ENCODE results near the gene CDH4. TPM values are rescaled to one million over a fixed set of nuclear protein-coding genes. Genes with fewer than 3 reads are reported as not detected.

Gene CDH4
- total RNA-seq, 6 experiments from 2014 or later = 5.8 to 12.8 (median 10.9) TPM

GRCh38 chr20:61801065-61801360, 549.0 kb downstream of the CDH4 start:
- no peaks in the 10 kb centered on the region for H3K9me3 Mint-ChIP-seq
- no peak for DNase-seq
- H3K27me3 Mint-ChIP-seq (ENCODE audit: insufficient read depth) = peaks cover 9% of the 10 kb centered on the region; the same call in 1 of the 2 replicates
- TF ChIP-seq CTCF (IDR thresholded peaks at IDR 0.05) = no peak
- no peak overlapping the region for H3K27ac Mint-ChIP-seq
- no peaks in the 10 kb centered on the region for H3K4me1 Mint-ChIP-seq (ENCODE audit: low read depth)
- no peaks in the 10 kb centered on the region for H3K36me3 Mint-ChIP-seq (ENCODE audit: low read depth)
- no peak overlapping the region for H3K4me3 Mint-ChIP-seq

DNA sequence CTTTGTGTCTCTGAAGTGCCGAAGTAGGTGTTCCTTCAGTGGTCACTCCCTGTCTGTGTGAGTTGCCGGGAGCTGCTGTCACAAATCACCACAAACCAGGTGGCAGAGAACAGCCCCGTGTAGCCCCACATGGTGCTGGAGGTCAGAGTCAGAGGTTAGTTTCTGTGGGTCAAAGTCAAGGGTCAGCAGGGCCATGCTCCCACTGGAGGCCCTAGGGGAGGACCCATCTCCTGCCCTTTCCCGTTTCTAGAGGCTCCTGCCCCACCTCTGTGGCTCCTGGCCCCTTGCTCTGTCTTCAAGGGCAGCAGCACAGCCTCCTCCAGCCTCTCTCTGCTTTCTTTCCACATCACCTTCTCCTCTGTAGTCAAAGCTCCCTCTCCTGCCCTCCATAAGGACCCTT, 549.4 kb downstream of the CDH4 start:
- Mint-ChIP-seq H3K4me1 (ENCODE audit: low read depth) (no peaks in the 10 kb centered on the region), H3K27ac (no peak overlapping the region), H3K36me3 (ENCODE audit: low read depth) (no peaks in the 10 kb centered on the region), H3K27me3 (ENCODE audit: insufficient read depth) (peaks cover 10% of the 10 kb centered on the region; the same call in 1 of the 2 replicates), H3K9me3 (no peaks in the 10 kb centered on the region), H3K4me3 (no peak overlapping the region)
- DNase-seq = no peak
- TF ChIP-seq CTCF (IDR thresholded peaks at IDR 0.05) = no peak

GRCh38 chr20:61801857-61802442, 549.9 kb downstream of the CDH4 start:
- Mint-ChIP-seq H3K27me3 (ENCODE audit: insufficient read depth) (peaks cover 14% of the 10 kb centered on the region), H3K36me3 (ENCODE audit: low read depth) (no peaks in the 10 kb centered on the region), H3K9me3 (no peaks in the 10 kb centered on the region), H3K27ac (no peak overlapping the region), H3K4me3 (no peak overlapping the region), H3K4me1 (ENCODE audit: low read depth) (no peaks in the 10 kb centered on the region)
- DNase-seq = no peak
- TF ChIP-seq CTCF (IDR thresholded peaks at IDR 0.05) = no peak

DNA sequence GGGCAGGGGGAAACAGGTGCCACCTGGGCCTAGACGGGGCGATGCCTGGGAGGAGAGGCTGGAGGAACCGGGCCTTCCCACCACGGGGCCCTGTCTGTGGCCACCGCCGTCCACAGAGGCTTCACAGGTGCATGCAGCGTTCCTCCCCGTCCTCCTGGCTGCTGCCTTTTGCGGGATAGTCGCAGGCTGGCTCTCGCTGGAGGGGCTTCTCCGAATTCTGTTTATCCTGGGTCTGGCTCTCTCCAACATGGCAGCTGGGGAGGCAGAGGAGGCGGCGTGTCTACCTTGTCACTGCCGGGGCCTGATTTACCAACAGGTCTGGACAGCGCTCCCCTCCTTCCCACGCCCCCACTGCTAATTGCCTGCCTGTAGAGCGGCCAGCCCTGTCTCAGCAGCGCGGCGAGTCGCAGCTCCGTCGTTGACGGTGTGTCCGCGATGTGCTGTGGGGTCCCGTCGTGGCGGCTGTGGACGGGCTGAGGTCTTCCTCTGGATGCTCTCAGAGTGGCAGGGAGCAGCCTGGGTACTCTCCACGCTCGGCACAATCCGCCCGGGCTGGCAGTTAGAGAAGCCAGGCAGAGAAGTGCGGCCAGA, 550.8 kb downstream of the CDH4 start:
- no peak overlapping the region for H3K27ac Mint-ChIP-seq
- H3K36me3 Mint-ChIP-seq (ENCODE audit: low read depth) = no peaks in the 10 kb centered on the region
- DNase-seq = no peak
- no peaks in the 10 kb centered on the region for H3K4me1 Mint-ChIP-seq (ENCODE audit: low read depth)
- H3K27me3 Mint-ChIP-seq (ENCODE audit: insufficient read depth) = peaks cover 14% of the 10 kb centered on the region
- no peak for TF ChIP-seq CTCF (IDR thresholded peaks at IDR 0.05)
- H3K4me3 Mint-ChIP-seq = no peak overlapping the region
- H3K9me3 Mint-ChIP-seq = no peaks in the 10 kb centered on the region

DNA sequence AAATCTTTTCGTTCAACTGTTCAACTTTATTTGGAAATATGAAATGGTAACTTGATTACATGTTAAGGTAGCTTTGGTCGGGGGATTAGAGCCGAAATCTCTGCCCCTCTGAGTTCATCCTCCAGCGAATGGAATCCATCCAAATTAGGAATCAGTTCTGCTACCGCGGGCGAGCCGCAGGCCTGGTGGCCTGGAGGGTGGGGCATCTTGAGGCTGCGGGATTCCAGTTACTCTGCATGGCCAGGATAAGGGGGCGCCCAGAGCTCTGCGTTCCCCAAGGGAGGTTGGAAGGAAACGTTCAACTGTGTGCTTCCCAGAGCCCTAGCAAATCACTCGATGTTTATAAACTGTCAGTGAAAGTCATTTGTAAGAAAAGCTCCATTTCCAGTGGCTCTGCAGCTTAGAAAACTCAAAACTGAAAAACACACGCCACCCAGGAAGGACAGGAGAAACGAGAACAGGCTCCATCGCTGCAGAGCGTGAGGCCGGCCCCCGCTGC, 551.4 kb downstream of the CDH4 start:
- H3K27ac Mint-ChIP-seq = no peak overlapping the region

More for the DNA sequence above, 551.4 kb downstream of the CDH4 start:
- Mint-ChIP-seq H3K4me1 (ENCODE audit: low read depth) (no peaks in the 10 kb centered on the region), H3K36me3 (ENCODE audit: low read depth) (no peaks in the 10 kb centered on the region), H3K9me3 (no peaks in the 10 kb centered on the region), H3K27me3 (ENCODE audit: insufficient read depth) (peaks cover 14% of the 10 kb centered on the region), H3K4me3 (no peak overlapping the region)
- DNase-seq = no peak
- TF ChIP-seq CTCF (IDR thresholded peaks at IDR 0.05) = no peak
